Endothelial cell of umbilical vein (primary cell): ENCODE data around the gene TAS2R5. TPM values are rescaled to one million over a fixed set of nuclear protein-coding genes. Genes with fewer than 3 reads are reported as not detected.

Source experiments
- BruUV-seq: library from RNA; stranded (reverse); fragments of 400-500 nt; replicated peaks from 2 replicates; lab custom pipeline; 2021; lab: Mats Ljungman, UMichigan
- CTCF ChIA-PET: fragments of 300-600, 350-600 bp; sonication (Branson Sonifier 250); formaldehyde crosslinking; loops from one replicate; lab custom pipeline; 2021; ENCODE audit warnings: antibody characterized with exemption, inconsistent platforms; lab: Charles Lee
- POLR2A ChIA-PET: fragments of 300-600, 350-600 bp; sonication (Branson Sonifier 250); formaldehyde crosslinking; loops from one replicate; lab custom pipeline; 2021; ENCODE audit warnings: antibody characterized with exemption, inconsistent platforms; lab: Charles Lee
- DNase-seq: peaks from one replicate; pipeline ENCODE4 v3.0.0-alpha.2; 2011; ENCODE audit warnings: low read depth, low spot score
- FAIRE-seq: peaks from 2 replicates; lab custom pipeline; 2011; peaks lifted over from hg19 to GRCh38; lab: Jason Lieb, UNC
- H2AFZ ChIP-seq: 2 replicates; pipeline ENCODE4 v1.6.0; 2012; ENCODE audit warnings: low read depth, low read length, control low read depth, inconsistent platforms
- H3K27ac ChIP-seq: 2 replicates; pipeline ENCODE4 v1.5.1; 2011; ENCODE audit warnings: low read depth, mild to moderate bottlenecking, control low read depth, low read length, moderate library complexity; ENCODE audit not compliant: insufficient read depth
- H3K27me3 ChIP-seq, 2 experiments: 2 replicates each; pipeline versions ENCODE4 v1.6.0 to v1.6.1; 2011; ENCODE audit warnings: low read length in 2 of 2, mixed read lengths in 1 of 2; ENCODE audit not compliant: control insufficient read depth in 2 of 2, insufficient read depth in 2 of 2
- H3K36me3 ChIP-seq, 2 experiments: 2 replicates in 1 of 2; 3 replicates in 1 of 2; pipeline ENCODE4 v1.5.1; 2011; ENCODE audit warnings: low read length in 2 of 2, mild to moderate bottlenecking in 1 of 2, moderate library complexity in 1 of 2; ENCODE audit not compliant: control insufficient read depth in 2 of 2, insufficient read depth in 2 of 2; ENCODE audit errors: extremely low read depth in 1 of 2
- H3K4me1 ChIP-seq: 3 replicates; pipeline ENCODE4 v1.5.1; 2011; ENCODE audit warnings: mild to moderate bottlenecking, low read length; ENCODE audit not compliant: control insufficient read depth, insufficient read depth; ENCODE audit errors: extremely low read depth
- H3K4me2 ChIP-seq: 2 replicates; pipeline ENCODE4 v1.6.1; 2011; ENCODE audit warnings: low read length, control low read depth, mixed read lengths; ENCODE audit not compliant: insufficient read depth
- H3K4me3 ChIP-seq, 3 experiments: fragments of 200-600 bp in 1 of 3; sonication (generic), shearing (Covaris generic) in 1 of 3; replicated peaks in 1 of 3; 2 replicates each; pipeline ENCODE4 v1.5.1; 2011 to 2016; ENCODE audit warnings: control low read depth in 3 of 3, low read length in 3 of 3, mild to moderate bottlenecking in 2 of 3, inconsistent platforms in 1 of 3, low read depth in 1 of 3, moderate library complexity in 1 of 3; ENCODE audit not compliant: insufficient read depth in 1 of 3
- H3K79me2 ChIP-seq: 2 replicates; pipeline ENCODE4 v1.6.0; 2012; ENCODE audit warnings: low read length, inconsistent platforms; ENCODE audit not compliant: control insufficient read depth, insufficient read depth
- H3K9ac ChIP-seq: replicated peaks from 2 replicates; pipeline ENCODE3; 2011; ENCODE audit warnings: low read length, control low read depth; ENCODE audit not compliant: insufficient read depth; ENCODE audit errors: extremely low read depth
- H3K9me1 ChIP-seq: replicated peaks from 3 replicates; pipeline ENCODE4 v1.6.0; 2011; ENCODE audit warnings: mild to moderate bottlenecking, low read length; ENCODE audit not compliant: control insufficient read depth, insufficient read depth; ENCODE audit errors: extremely low read depth
- H3K9me3 ChIP-seq: replicated peaks from 2 replicates; pipeline ENCODE4 v1.5.1; 2012; ENCODE audit warnings: low read length, inconsistent platforms; ENCODE audit not compliant: control insufficient read depth, insufficient read depth
- H4K20me1 ChIP-seq: replicated peaks from 2 replicates; pipeline ENCODE3; 2011; ENCODE audit warnings: mild to moderate bottlenecking, low read length; ENCODE audit not compliant: control insufficient read depth, insufficient read depth; ENCODE audit errors: extremely low read depth
- CTCF ChIP-seq, 2 donors: IDR thresholded peaks; 1 replicate in 1 of 2; 2 replicates in 1 of 2; pipeline ENCODE4 v1.5.1; 2011; ENCODE audit warnings: low read length in 2 of 2, mild to moderate bottlenecking in 2 of 2, moderate library complexity in 2 of 2, control low read depth in 1 of 2, inconsistent platforms in 1 of 2, low read depth in 1 of 2; ENCODE audit not compliant: insufficient read depth in 1 of 2; ENCODE audit errors: extremely low read depth in 1 of 2
- EZH2 ChIP-seq: IDR thresholded peaks from 2 replicates; pipeline ENCODE4 v1.6.1; 2012; ENCODE audit warnings: borderline replicate concordance, low read depth, mild to moderate bottlenecking, moderate library complexity, low read length, inconsistent platforms; ENCODE audit not compliant: severe bottlenecking
- FOS ChIP-seq: IDR thresholded peaks from 2 replicates; pipeline ENCODE4 v1.6.1; 2011; ENCODE audit warnings: mild to moderate bottlenecking, low read length, moderate library complexity, borderline replicate concordance; ENCODE audit not compliant: insufficient read depth
- GATA2 ChIP-seq: IDR thresholded peaks from 2 replicates; pipeline ENCODE4 v1.7.0; 2011; ENCODE audit warnings: low read depth, mild to moderate bottlenecking, moderate library complexity, mixed read lengths, low read length; ENCODE audit not compliant: insufficient read length, insufficient read depth
- JUN ChIP-seq: IDR thresholded peaks from 2 replicates; pipeline ENCODE4 v1.6.1; 2011; ENCODE audit warnings: borderline replicate concordance, low read depth; ENCODE audit not compliant: insufficient read length, insufficient read depth
- MAX ChIP-seq: IDR thresholded peaks from 2 replicates; pipeline ENCODE4 v1.6.1; 2011; ENCODE audit not compliant: insufficient read depth, insufficient read length
- MYC ChIP-seq: IDR thresholded peaks from one replicate; pipeline ENCODE4 v1.6.1; 2011; ENCODE audit warnings: mild to moderate bottlenecking, low read depth, low read length
- POLR2A ChIP-seq: IDR thresholded peaks from 2 replicates; pipeline ENCODE4 v1.6.1; 2012; ENCODE audit warnings: low read depth, mild to moderate bottlenecking, control low read depth, low read length
- POLR2AphosphoS5 ChIP-seq: IDR thresholded peaks from 2 replicates; pipeline ENCODE4 v1.6.1; 2012; ENCODE audit warnings: low read depth, mild to moderate bottlenecking, control low read depth, low read length, moderate library complexity; ENCODE audit not compliant: insufficient read depth
- dilution Hi-C: fragments of 300-500 bp; cut with MboI; formaldehyde crosslinking; loops from one replicate; pipeline ENCODE4 v1.15.0; 2019; ENCODE audit warnings: low sequenced_read_pairs; ENCODE audit not compliant: extremely low pct_ligation_motif_present
- intact Hi-C: fragments of 100-400 bp; cut with micrococcal nuclease; formaldehyde crosslinking; loops from one replicate; pipeline ENCODE4 v1.10.0; 2022
- polyA plus RNA-seq, 4 experiments: library from polyadenylated mRNA; depleted of rRNA in 3 of 4; stranded (reverse) in 3 of 4; unstranded in 1 of 4; fragments of >200 nt; gene quantifications; 2 replicates each; pipeline versions ENCODE4 v1.2.1 to v1.2.3, GENCODE V29; 2011 to 2012; ENCODE audit warnings: missing spikeins in 1 of 4
- total RNA-seq: library from RNA; stranded (reverse); gene quantifications from 2 replicates; pipeline ENCODE4 v1.2.3, GENCODE V29; 2021

Gene TAS2R5
- total and polyA plus RNA-seq, 2 donors (not counting 3 experiments of a cell fraction or from before 2014, with no cell fraction given): 1.6 to 2.0 TPM

- peak overlapping the region; percentile 90 for H3K27ac ChIP-seq
- ChIA-PET CTCF (interaction anchor here (0.9 to 1.6 kb wide), 5 partner anchors 11 to 1270 kb away, joined by 3 to 13 read pairs (median 3); partner anchors contain the start of gene SSBP1), POLR2A (no interaction called here)
- H3K4me3 ChIP-seq: no peak overlapping the region
- peaks cover 0 to 4% of the 10 kb centered on the region in 2 experiments for H3K36me3 ChIP-seq
- peak; percentile 90 for FAIRE-seq
- dilution Hi-C loops (no loop called here), intact Hi-C loops (loop anchor here (1.0 to 10.0 kb wide), 5 partner anchors 50 to 771 kb away; partner anchors contain the start of genes AGK and SSBP1)
- no TSS peak for BruUV-seq
- peak overlapping the region; percentile 63 for H3K4me2 ChIP-seq
- H4K20me1 ChIP-seq: no peaks in the 10 kb centered on the region
- no peak overlapping the region for H3K9ac ChIP-seq
- H3K27me3 ChIP-seq: no peaks in the 10 kb centered on the region
- DNase-seq: peak; percentile 80
- no peaks in the 10 kb centered on the region for H3K9me1 ChIP-seq
- no peaks in the 10 kb centered on the region for H3K9me3 ChIP-seq
- TF ChIP-seq POLR2A (no peak), GATA2 (peak; percentile 98), CTCF (IDR thresholded peaks at IDR 0.05; ENCODE audit: extremely low read depth in 1 of 2, insufficient read depth in 1 of 2, low read depth in 1 of 2, low read length in 2 of 2) (no peak), MAX (no peak), EZH2 (no peak), JUN (no peak), POLR2AphosphoS5 (no peak), FOS (peak; percentile 59), MYC (no peak)
- peaks cover 21% of the 10 kb centered on the region for H3K4me1 ChIP-seq
- H3K79me2 ChIP-seq: no peaks in the 10 kb centered on the region
- H2AFZ ChIP-seq: peak overlapping the region; percentile 55
These were observed 1.7 kb upstream of the TAS2R5 start for GRCh38 chr7:141788296-141788695.
